22Rv1 (cell line): Measurements from ENCODE around the gene COPG2.

Source experiments
- H3K27ac ChIP-seq: fragments of 450-650 bp; 2 replicates; pipeline ENCODE4 v1.5.1; 2017
- CTCF ChIP-seq: fragments of 450-650 bp; IDR thresholded peaks from 2 replicates; pipeline ENCODE4 v1.5.1; 2017; ENCODE audit warnings: mild to moderate bottlenecking
- ZFX ChIP-seq: fragments of 450-650 bp; IDR thresholded peaks from 2 replicates; pipeline ENCODE4 v1.6.1; 2017; ENCODE audit warnings: antibody characterized with exemption, borderline replicate concordance

Gene COPG2

GRCh38 chr7:130500910-130501309 is 167.6 kb downstream of the COPG2 start:
- TF ChIP-seq ZFX: no peak
- TF ChIP-seq CTCF: no peak
- H3K27ac ChIP-seq: no peak overlapping the region

- no peak overlapping the region for H3K27ac ChIP-seq
- TF ChIP-seq ZFX (no peak), CTCF (no peak)
Measured at GRCh38 chr7:130500463-130500862, 168.1 kb downstream of the COPG2 start.

GRCh38 chr7:130494431-130494858 is 174.1 kb downstream of the COPG2 start:
- H3K27ac ChIP-seq: no peak overlapping the region
- TF ChIP-seq ZFX (no peak), CTCF (no peak)

GRCh38 chr7:130493275-130493873 is 175.2 kb downstream of the COPG2 start:
- TF ChIP-seq CTCF: no peak
- no peak for TF ChIP-seq ZFX
- H3K27ac ChIP-seq: no peak overlapping the region

GRCh38 chr7:130492523-130493274 is 175.8 kb downstream of the COPG2 start:
- H3K27ac ChIP-seq: no peak overlapping the region
- no peak for TF ChIP-seq ZFX
- TF ChIP-seq CTCF: no peak

- no peak within 1 kb of the TSS for H3K27ac ChIP-seq
- no peak for TF ChIP-seq ZFX
- TF ChIP-seq CTCF: no peak
Measured at GRCh38 chr7:130491841-130492522, 176.6 kb downstream of the COPG2 start, which contains the start of gene MEST. Gene MEST, plus strand, starts transcription at chr7:130492085. Its CDS starts 229 bp downstream, at chr7:130492314.
